DOHH2 (cell line): ENCODE results near the gene GRK2.
"Not testable (repeated sequence)": the region's sequence is repeated elsewhere in the genome, so short reads cannot be mapped to it uniquely, and the experiment has no call there.

Experiments used
- H3F3A ChIP-seq: fragments of 200-600 bp; sonication (generic), shearing (Covaris generic); 2 replicates; pipeline ENCODE4 v1.6.0; 2016; ENCODE audit warnings: antibody characterized with exemption, mild to moderate bottlenecking; ENCODE audit not compliant: control insufficient read depth, insufficient read depth
- H3K27ac ChIP-seq: fragments of 200-600 bp; sonication (generic); 2 replicates; pipeline ENCODE4 v1.5.1; 2014; ENCODE audit warnings: low read depth, mild to moderate bottlenecking, low read length, moderate library complexity
- H3K27me3 ChIP-seq: fragments of 200-600 bp; sonication (generic); 2 replicates; pipeline ENCODE4 v1.6.1; 2014; ENCODE audit warnings: mild to moderate bottlenecking, low read length, mixed read lengths; ENCODE audit not compliant: control insufficient read depth
- H3K36me3 ChIP-seq: fragments of 200-600 bp; sonication (generic); 2 replicates; pipeline ENCODE4 v1.6.1; 2014; ENCODE audit warnings: mild to moderate bottlenecking, low read length, moderate library complexity, mixed read lengths; ENCODE audit not compliant: control insufficient read depth
- H3K4me1 ChIP-seq: fragments of 200-600 bp; sonication (generic); 2 replicates; pipeline ENCODE4 v1.6.1; 2014; ENCODE audit warnings: mild to moderate bottlenecking, low read length, mixed read lengths; ENCODE audit not compliant: control insufficient read depth
- H3K4me2 ChIP-seq: fragments of 200-600 bp; sonication (generic); 2 replicates; pipeline ENCODE4 v1.6.0; 2014; ENCODE audit warnings: mild to moderate bottlenecking, low read length, moderate library complexity
- H3K4me3 ChIP-seq: fragments of 200-600 bp; sonication (generic); 2 replicates; pipeline ENCODE4 v1.5.1; 2014; ENCODE audit warnings: mild to moderate bottlenecking, low read length, mixed read lengths
- H3K79me2 ChIP-seq: fragments of 200-600 bp; sonication (generic); 2 replicates; pipeline ENCODE4 v1.6.1; 2014; ENCODE audit warnings: mild to moderate bottlenecking, low read length, mixed read lengths; ENCODE audit not compliant: control insufficient read depth
- H3K9me2 ChIP-seq: fragments of 200-600 bp; sonication (generic); replicated peaks from 2 replicates; pipeline ENCODE4 v1.6.1; 2014; ENCODE audit warnings: mild to moderate bottlenecking, low read length, mixed read lengths; ENCODE audit not compliant: control insufficient read depth
- H3K9me3 ChIP-seq: fragments of 200-600 bp; sonication (generic); 2 replicates; pipeline ENCODE4 v1.6.1; 2014; ENCODE audit warnings: antibody characterized with exemption, low read length, mixed read lengths; ENCODE audit not compliant: control insufficient read depth, insufficient read depth
- H4K20me1 ChIP-seq: fragments of 200-600 bp; sonication (generic); 2 replicates; pipeline ENCODE4 v1.6.0; 2014; ENCODE audit warnings: low read depth, mild to moderate bottlenecking, antibody characterized with exemption, low read length, moderate library complexity; ENCODE audit not compliant: control insufficient read depth, insufficient read depth
- CTCF ChIP-seq: fragments of 200-600 bp; sonication (generic); IDR thresholded peaks from one replicate; pipeline ENCODE4 v1.5.1; 2014; ENCODE audit warnings: antibody characterized with exemption, mild to moderate bottlenecking, low read depth, low read length; ENCODE audit not compliant: poor library complexity, severe bottlenecking
- EZH2phosphoT487 ChIP-seq: fragments of 200-600 bp; sonication (generic); IDR thresholded peaks from 2 replicates; pipeline ENCODE4 v1.6.1; 2017; ENCODE audit warnings: borderline replicate concordance, mild to moderate bottlenecking, antibody characterized with exemption, low read length, moderate library complexity, mixed read lengths

The GRK2 gene

GRCh38 chr11:67316882-67317204 is 50.6 kb downstream of the GRK2 start:
- Histone ChIP-seq H3K27me3 (no peaks in the 10 kb centered on the region), H3K4me1 (peaks cover 18% of the 10 kb centered on the region), H3K36me3 (no peaks in the 10 kb centered on the region; the same call in 1 of the 2 replicates), H3K9me3 (no peaks in the 10 kb centered on the region), H3K79me2 (peaks cover 11% of the 10 kb centered on the region), H3K9me2 (no peaks in the 10 kb centered on the region), H3K27ac (peak overlapping the region; percentile 77), H3K4me2 (peak overlapping the region; percentile 96), H3K4me3 (peak overlapping the region; percentile 78), H3F3A (peaks cover 5% of the 10 kb centered on the region), H4K20me1 (no peaks in the 10 kb centered on the region)
- no peak for TF ChIP-seq EZH2phosphoT487
- no peak for TF ChIP-seq CTCF

DNA sequence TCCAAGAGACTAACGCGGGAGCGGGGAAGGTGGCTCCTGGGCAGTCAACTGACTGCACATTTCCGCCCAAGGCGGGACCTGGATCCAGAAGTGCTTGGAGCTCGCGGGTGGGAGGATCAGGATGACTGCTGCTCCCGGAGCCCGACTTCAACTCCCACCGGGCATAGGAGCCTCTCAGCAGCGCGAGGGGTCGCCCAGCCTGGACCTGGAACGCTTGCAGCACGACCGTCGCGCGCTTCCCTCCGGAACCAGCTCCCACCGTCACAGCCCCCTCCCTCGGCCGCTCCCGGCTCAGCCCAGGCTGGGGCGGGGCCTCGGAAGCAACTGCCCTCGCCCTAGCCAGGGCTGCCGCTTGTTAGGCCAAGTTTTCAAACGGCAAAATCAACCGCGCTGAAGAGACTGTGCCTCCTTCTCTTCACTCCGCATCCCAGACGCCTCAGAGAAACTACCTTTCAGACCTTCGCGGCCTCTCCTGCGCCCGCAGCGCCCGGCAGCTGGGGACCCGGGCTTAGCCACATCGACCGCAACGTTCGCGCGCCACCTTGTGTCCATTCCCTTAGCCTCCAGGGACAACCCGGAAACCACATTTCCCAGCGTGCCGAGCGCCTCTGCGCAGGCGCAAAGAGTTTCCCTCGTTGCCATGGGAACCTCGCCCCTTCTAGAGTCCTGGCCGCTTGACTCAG is 51.1 kb downstream of the GRK2 start:
- H3K9me2 ChIP-seq = no peaks in the 10 kb centered on the region
- no peaks in the 10 kb centered on the region for H4K20me1 ChIP-seq
- peaks cover 5% of the 10 kb centered on the region for H3F3A ChIP-seq
- no peak for TF ChIP-seq EZH2phosphoT487
- peak; percentile 95 for TF ChIP-seq CTCF
- peak overlapping the region; percentile 96 for H3K4me2 ChIP-seq
- H3K36me3 ChIP-seq = no peaks in the 10 kb centered on the region
- H3K27me3 ChIP-seq = no peaks in the 10 kb centered on the region
- peak overlapping the region; percentile 78 for H3K4me3 ChIP-seq
- H3K9me3 ChIP-seq = no peaks in the 10 kb centered on the region
- H3K79me2 ChIP-seq = peaks cover 11% of the 10 kb centered on the region
- peak overlapping the region; percentile 77 for H3K27ac ChIP-seq
- peaks cover 18% of the 10 kb centered on the region for H3K4me1 ChIP-seq

DNA sequence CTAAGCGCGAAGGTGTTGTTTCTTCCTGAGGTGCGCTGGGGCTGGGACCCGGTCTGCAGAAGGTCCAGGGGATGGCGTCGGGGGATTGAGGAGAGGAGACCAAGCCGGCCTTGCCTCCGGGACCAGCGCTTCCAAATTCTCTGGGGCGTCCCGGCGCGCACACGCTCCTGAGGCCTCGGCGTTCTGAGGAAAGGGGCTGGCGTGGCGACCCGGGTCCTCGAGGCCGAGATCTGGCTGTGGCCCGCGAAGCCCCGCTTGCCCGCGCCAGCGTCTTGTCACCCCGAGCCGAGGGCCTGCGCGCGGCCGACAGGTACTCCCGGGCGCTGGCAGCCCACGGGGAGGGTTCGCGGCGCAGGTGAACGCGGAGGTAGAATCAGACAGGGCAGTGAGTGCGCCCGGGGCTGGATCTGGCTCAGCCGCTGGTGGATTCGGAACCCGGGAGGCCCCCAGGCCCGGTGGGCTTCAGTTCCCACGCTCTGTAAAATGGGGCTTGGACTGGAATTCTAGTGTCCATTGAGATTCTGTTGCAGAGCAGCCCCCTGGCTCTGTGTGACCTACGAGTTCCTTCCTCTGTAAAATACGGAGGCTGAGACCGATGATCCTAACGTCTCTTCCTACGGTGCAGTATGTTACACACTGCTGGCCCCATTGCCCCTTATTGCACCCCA is 51.7 kb downstream of the GRK2 start:
- no peaks in the 10 kb centered on the region for H3K9me2 ChIP-seq
- no peak for TF ChIP-seq CTCF
- no peak for TF ChIP-seq EZH2phosphoT487
- H4K20me1 ChIP-seq = no peaks in the 10 kb centered on the region
- H3K79me2 ChIP-seq = peaks cover 11% of the 10 kb centered on the region
- peak overlapping the region; percentile 96 for H3K4me2 ChIP-seq
- H3K4me1 ChIP-seq = peaks cover 18% of the 10 kb centered on the region
- no peak overlapping the region for H3K27ac ChIP-seq
- H3K9me3 ChIP-seq = no peaks in the 10 kb centered on the region
- H3K36me3 ChIP-seq = no peaks in the 10 kb centered on the region
- peaks cover 5% of the 10 kb centered on the region for H3F3A ChIP-seq
- H3K4me3 ChIP-seq = peak overlapping the region; percentile 78
- H3K27me3 ChIP-seq = no peaks in the 10 kb centered on the region

- Histone ChIP-seq H3K4me1 (peaks cover 18% of the 10 kb centered on the region), H3K79me2 (peaks cover 11% of the 10 kb centered on the region), H3K4me3 (peak overlapping the region; percentile 78), H3K4me2 (peak overlapping the region; percentile 96)
- H3F3A ChIP-seq, H3K27ac ChIP-seq, H3K9me2 ChIP-seq, H3K9me3 ChIP-seq, H3K36me3 ChIP-seq, H4K20me1 ChIP-seq, H3K27me3 ChIP-seq: not testable (repeated sequence)
Observed at GRCh38 chr11:67318876-67319275, 52.6 kb downstream of the GRK2 start.
